OCI-LY3 (cell line): ENCODE measurements around the gene FAM131A.

Experiments
- EZH2phosphoT487 ChIP-seq: fragments of 200-600 bp; shearing (Covaris generic); IDR thresholded peaks from 2 replicates; pipeline ENCODE4 v1.6.1; 2018; ENCODE audit warnings: antibody characterized with exemption, mixed run types, low read depth
- TF ChIP-seq, protein P1 (sequence below): fragments of 200-600, 300-600 bp; sonication (generic); IDR thresholded peaks from 2 replicates; pipeline ENCODE4 v1.5.1; 2014; ENCODE audit warnings: antibody characterized with exemption, low read length, low read depth

DNA sequence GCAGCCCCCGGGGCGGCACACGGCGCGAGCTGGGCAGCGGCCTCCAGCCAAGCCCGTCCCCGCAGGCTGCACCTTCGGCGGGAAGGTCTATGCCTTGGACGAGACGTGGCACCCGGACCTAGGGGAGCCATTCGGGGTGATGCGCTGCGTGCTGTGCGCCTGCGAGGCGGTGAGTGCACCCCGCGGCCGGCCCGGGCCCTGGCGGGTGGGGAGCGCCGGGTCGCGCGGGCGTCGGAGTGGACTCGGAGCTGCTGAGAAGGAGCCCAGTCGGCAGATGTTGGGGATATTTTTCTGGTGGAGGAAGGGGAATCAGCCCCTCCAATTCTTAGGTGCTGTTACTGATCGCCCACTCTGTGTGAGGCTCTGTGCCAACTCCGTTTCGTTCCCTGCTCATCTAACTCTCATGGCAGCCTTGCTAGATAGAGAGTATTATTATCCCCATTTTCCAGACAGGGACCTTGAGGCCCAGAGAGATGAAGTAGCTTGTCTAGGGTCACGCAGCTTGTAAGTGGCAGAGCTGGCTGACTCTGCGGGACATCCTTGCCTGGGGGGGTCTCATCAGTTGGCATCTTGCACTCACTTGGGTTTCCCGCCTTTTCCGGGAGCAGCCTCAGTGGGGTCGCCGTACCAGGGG lies 43.3 kb downstream of the FAM131A start:
- TF ChIP-seq, protein P1, sequence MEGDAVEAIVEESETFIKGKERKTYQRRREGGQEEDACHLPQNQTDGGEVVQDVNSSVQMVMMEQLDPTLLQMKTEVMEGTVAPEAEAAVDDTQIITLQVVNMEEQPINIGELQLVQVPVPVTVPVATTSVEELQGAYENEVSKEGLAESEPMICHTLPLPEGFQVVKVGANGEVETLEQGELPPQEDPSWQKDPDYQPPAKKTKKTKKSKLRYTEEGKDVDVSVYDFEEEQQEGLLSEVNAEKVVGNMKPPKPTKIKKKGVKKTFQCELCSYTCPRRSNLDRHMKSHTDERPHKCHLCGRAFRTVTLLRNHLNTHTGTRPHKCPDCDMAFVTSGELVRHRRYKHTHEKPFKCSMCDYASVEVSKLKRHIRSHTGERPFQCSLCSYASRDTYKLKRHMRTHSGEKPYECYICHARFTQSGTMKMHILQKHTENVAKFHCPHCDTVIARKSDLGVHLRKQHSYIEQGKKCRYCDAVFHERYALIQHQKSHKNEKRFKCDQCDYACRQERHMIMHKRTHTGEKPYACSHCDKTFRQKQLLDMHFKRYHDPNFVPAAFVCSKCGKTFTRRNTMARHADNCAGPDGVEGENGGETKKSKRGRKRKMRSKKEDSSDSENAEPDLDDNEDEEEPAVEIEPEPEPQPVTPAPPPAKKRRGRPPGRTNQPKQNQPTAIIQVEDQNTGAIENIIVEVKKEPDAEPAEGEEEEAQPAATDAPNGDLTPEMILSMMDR = no peak
- TF ChIP-seq EZH2phosphoT487 = no peak
